Suprapubic skin (tissue), 3 donors: ENCODE results near the gene KIF6.

Source experiments
- CTCF ChIP-seq, 2 donors: fragments of 200-600 bp in 1 of 2; fragments of 450-650 bp in 1 of 2; sonication (generic) in 1 of 2; IDR thresholded peaks; one replicate each; pipeline ENCODE4 v1.5.1; 2016 to 2019; ENCODE audit warnings: antibody characterized with exemption in 2 of 2, mild to moderate bottlenecking in 1 of 2, moderate library complexity in 1 of 2
- POLR2AphosphoS5 ChIP-seq, 3 donors: sonication (generic); formaldehyde crosslinking; IDR thresholded peaks; one replicate each; pipeline ENCODE4 v1.6.1; 2017; ENCODE audit warnings: antibody characterized with exemption in 3 of 3

GRCh38 chr6:39292637-39293036 lies 432.6 kb downstream of the KIF6 start:
- no peak for TF ChIP-seq CTCF (IDR thresholded peaks at IDR 0.05)
- no peak for TF ChIP-seq POLR2AphosphoS5 (IDR thresholded peaks at IDR 0.05)
